HepG2 (cell line): ENCODE data around the gene CEP43. TPM values are rescaled to one million over a fixed set of nuclear protein-coding genes. Genes with fewer than 3 reads are reported as not detected.

ENCODE experiments used
- BCL3 ChIP-seq: sonication (generic); formaldehyde crosslinking; IDR thresholded peaks from 2 replicates; pipeline ENCODE4 v1.5.1; 2020; ENCODE audit warnings: mild to moderate bottlenecking, missing genetic modification reagents, moderate library complexity
- CHCHD3 ChIP-seq: sonication (generic); formaldehyde crosslinking; IDR thresholded peaks from 2 replicates; pipeline ENCODE4 v1.8.0; 2022; ENCODE audit warnings: mild to moderate bottlenecking, missing genetic modification reagents, moderate library complexity
- HNF4G ChIP-seq, 2 experiments: sonication (generic) in 1 of 2; formaldehyde crosslinking in 1 of 2; IDR thresholded peaks; 2 replicates each; pipeline versions ENCODE4 v1.4.0 to v1.6.1; 2011 to 2020; ENCODE audit warnings: borderline replicate concordance in 2 of 2, low read depth in 2 of 2, mild to moderate bottlenecking in 2 of 2, low read length in 1 of 2, missing genetic modification reagents in 1 of 2, moderate library complexity in 1 of 2
- HNRNPK ChIP-seq: fragments of 200-400 bp; formaldehyde crosslinking; IDR thresholded peaks from 2 replicates; pipeline ENCODE4 v1.6.1; 2018; ENCODE audit warnings: low read length, low read depth, moderate library complexity, mild to moderate bottlenecking; ENCODE audit not compliant: poor library complexity, severe bottlenecking
- KLF13 ChIP-seq: sonication (generic); formaldehyde crosslinking; IDR thresholded peaks from 2 replicates; pipeline ENCODE4 v1.4.0; 2020; ENCODE audit warnings: mild to moderate bottlenecking, missing genetic modification reagents
- REL ChIP-seq: sonication (generic); formaldehyde crosslinking; conservative IDR thresholded peaks from 2 replicates; pipeline ENCODE4 v1.8.0; 2022; ENCODE audit warnings: mild to moderate bottlenecking, missing genetic modification reagents, moderate library complexity
- RXRA ChIP-seq: sonication (generic); formaldehyde crosslinking; IDR thresholded peaks from 2 replicates; pipeline ENCODE4 v1.5.1; 2020; ENCODE audit warnings: missing genetic modification reagents
- SIX4 ChIP-seq: sonication (generic); formaldehyde crosslinking; IDR thresholded peaks from 2 replicates; pipeline ENCODE4 v1.4.0; 2020; ENCODE audit warnings: missing genetic modification reagents
- SYNCRIP ChIP-seq: fragments of 200-400 bp; formaldehyde crosslinking; IDR thresholded peaks from 2 replicates; pipeline ENCODE4 v1.6.1; 2018; ENCODE audit warnings: mild to moderate bottlenecking, low read depth, low read length; ENCODE audit not compliant: insufficient read depth
- TFDP2 ChIP-seq: sonication (generic); formaldehyde crosslinking; IDR thresholded peaks from 2 replicates; pipeline ENCODE4 v1.4.0; 2020; ENCODE audit warnings: missing genetic modification reagents
- THAP8 ChIP-seq: sonication (generic); formaldehyde crosslinking; IDR thresholded peaks from 2 replicates; pipeline ENCODE4 v1.5.1; 2020; ENCODE audit warnings: missing genetic modification reagents, mild to moderate bottlenecking, borderline replicate concordance
- ZBTB38 ChIP-seq: sonication (generic); formaldehyde crosslinking; IDR thresholded peaks from 2 replicates; pipeline ENCODE4 v1.5.1; 2020; ENCODE audit warnings: mild to moderate bottlenecking, missing genetic modification reagents
- ZBTB4 ChIP-seq: sonication (generic); formaldehyde crosslinking; IDR thresholded peaks from 2 replicates; pipeline ENCODE4 v1.4.0; 2020; ENCODE audit warnings: missing genetic modification reagents, mild to moderate bottlenecking, borderline replicate concordance
- ZMAT3 ChIP-seq: sonication (generic); formaldehyde crosslinking; conservative IDR thresholded peaks from 2 replicates; pipeline ENCODE4 v1.7.0; 2021; ENCODE audit warnings: missing genetic modification reagents
- ZNF264 ChIP-seq: sonication (generic); formaldehyde crosslinking; IDR thresholded peaks from 2 replicates; pipeline ENCODE4 v1.4.0; 2020; ENCODE audit warnings: missing genetic modification reagents
- ZNF468 ChIP-seq: sonication (generic); formaldehyde crosslinking; IDR thresholded peaks from 2 replicates; pipeline ENCODE4 v1.8.0; 2022; ENCODE audit warnings: mild to moderate bottlenecking, moderate library complexity, missing genetic modification reagents
- ZNF543 ChIP-seq: sonication (generic); formaldehyde crosslinking; IDR thresholded peaks from 2 replicates; pipeline ENCODE4 v1.4.0; 2020; ENCODE audit warnings: mild to moderate bottlenecking, missing genetic modification reagents
- ZNF572 ChIP-seq: sonication (generic); formaldehyde crosslinking; IDR thresholded peaks from 2 replicates; pipeline ENCODE4 v1.5.1; 2020; ENCODE audit warnings: mild to moderate bottlenecking, missing genetic modification reagents
- ZNF709 ChIP-seq: sonication (generic); formaldehyde crosslinking; IDR thresholded peaks from 2 replicates; pipeline ENCODE4 v1.5.0; 2020; ENCODE audit warnings: mild to moderate bottlenecking, missing genetic modification reagents
- polyA plus RNA-seq, 8 experiments: library from polyadenylated mRNA; depleted of rRNA in 3 of 8; stranded (reverse) in 7 of 8; unstranded in 1 of 8; fragments of >200 nt; fragmentation: Illumina TruSeq in 4 of 8; extraction: Trizol in 4 of 8; gene quantifications; 2 replicates each; pipeline versions ENCODE4 v1.2.1 to v1.2.3, GENCODE V29; 2011 to 2016; ENCODE audit warnings: low read depth in 4 of 8, missing spikeins in 1 of 8, mixed read lengths in 1 of 8; ENCODE audit not compliant: insufficient read depth in 1 of 8
- total RNA-seq, 5 experiments: library from RNA; depleted of rRNA; stranded (reverse); fragments of >200 nt; fragmentation: Illumina TruSeq; extraction: Trizol; gene quantifications; 2 replicates each; pipeline ENCODE4 v1.2.3, GENCODE V29; 2016; ENCODE audit warnings: low read depth in 1 of 5
- TF ChIP-seq, protein P1 (sequence below): sonication (generic); formaldehyde crosslinking; IDR thresholded peaks from 2 replicates; pipeline ENCODE4 v1.5.0; 2020; ENCODE audit warnings: missing genetic modification reagents

The CEP43 gene
- total and polyA plus RNA-seq, 2 of the 13 experiments (the other 11 are each of a cell fraction or from before 2014, with no cell fraction given) = 29.3 to 73.9 TPM

DNA sequence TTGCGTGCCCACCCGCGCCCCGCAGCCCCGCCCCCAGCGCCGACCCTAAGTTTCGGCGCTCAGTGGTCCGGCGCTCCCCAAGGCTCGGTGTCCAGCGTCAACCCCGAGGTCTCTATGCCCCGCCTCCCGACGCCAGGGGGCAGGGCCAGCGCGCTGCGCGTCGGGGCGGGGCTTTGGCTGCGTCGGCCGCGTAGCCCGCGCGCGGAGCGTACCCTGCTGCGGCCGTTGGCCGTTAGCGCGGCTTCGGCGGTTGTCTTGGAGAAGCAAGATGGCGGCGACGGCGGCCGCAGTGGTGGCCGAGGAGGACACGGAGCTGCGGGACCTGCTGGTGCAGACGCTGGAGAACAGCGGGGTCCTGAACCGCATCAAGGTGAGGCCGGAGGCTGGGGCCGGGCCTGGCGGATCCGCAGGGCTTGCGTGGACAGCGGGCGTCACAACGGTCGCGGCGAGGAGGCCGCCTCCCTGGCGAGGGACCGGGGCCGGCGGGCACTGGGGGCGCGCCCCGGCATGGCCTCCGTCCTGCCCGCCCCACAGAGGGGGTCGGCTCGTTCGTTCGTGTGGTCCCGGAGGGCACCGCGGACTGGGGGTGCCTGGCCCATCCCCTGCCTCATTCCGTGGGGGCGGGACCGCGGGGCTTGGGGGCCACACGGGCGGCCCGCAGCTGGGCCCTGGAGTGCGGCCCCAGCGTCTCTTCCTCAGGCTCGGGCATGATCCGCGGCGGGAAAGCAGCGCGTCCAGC, at the start of gene CEP43 (continued):
- peak; percentile 65; the same call in 1 of the 2 replicates for TF ChIP-seq REL
- TF ChIP-seq CHCHD3 (CRISPR knock-in tag) = peak; percentile 93; the same call in 1 of the 2 replicates
- peak; percentile 52; the same call in 1 of the 2 replicates for TF ChIP-seq KLF13 (CRISPR knock-in tag)
- TF ChIP-seq ZNF264 (CRISPR knock-in tag) = no peak
- TF ChIP-seq ZBTB38 (CRISPR knock-in tag) = peak; percentile 90
- peak; percentile 3; the same call in 1 of the 2 replicates for TF ChIP-seq SIX4
- peak; percentile 97 for TF ChIP-seq BCL3
- TF ChIP-seq SYNCRIP = no peak
- peak; percentile 52 for TF ChIP-seq ZBTB4 (CRISPR knock-in tag)
- TF ChIP-seq RXRA (CRISPR knock-in tag) = peak; percentile 34; the same call in 1 of the 2 replicates
- TF ChIP-seq ZNF709 (CRISPR knock-in tag) = peak; percentile 94
- TF ChIP-seq, protein P1, sequence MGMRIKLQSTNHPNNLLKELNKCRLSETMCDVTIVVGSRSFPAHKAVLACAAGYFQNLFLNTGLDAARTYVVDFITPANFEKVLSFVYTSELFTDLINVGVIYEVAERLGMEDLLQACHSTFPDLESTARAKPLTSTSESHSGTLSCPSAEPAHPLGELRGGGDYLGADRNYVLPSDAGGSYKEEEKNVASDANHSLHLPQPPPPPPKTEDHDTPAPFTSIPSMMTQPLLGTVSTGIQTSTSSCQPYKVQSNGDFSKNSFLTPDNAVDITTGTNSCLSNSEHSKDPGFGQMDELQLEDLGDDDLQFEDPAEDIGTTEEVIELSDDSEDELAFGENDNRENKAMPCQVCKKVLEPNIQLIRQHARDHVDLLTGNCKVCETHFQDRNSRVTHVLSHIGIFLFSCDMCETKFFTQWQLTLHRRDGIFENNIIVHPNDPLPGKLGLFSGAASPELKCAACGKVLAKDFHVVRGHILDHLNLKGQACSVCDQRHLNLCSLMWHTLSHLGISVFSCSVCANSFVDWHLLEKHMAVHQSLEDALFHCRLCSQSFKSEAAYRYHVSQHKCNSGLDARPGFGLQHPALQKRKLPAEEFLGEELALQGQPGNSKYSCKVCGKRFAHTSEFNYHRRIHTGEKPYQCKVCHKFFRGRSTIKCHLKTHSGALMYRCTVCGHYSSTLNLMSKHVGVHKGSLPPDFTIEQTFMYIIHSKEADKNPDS (CRISPR knock-in tag) = 0 out of 2 replicates have a peak, but pooled peaks have one; percentile 70
- peak; percentile 17 for TF ChIP-seq ZMAT3 (CRISPR knock-in tag)
- TF ChIP-seq ZNF543 (CRISPR knock-in tag) = peak; percentile 34; the same call in 1 of the 2 replicates
- no peak for TF ChIP-seq ZNF572
- TF ChIP-seq THAP8 = peak; percentile 98
- TF ChIP-seq HNF4G (IDR thresholded peaks at IDR 0.05; ENCODE audit: borderline replicate concordance, low read depth, low read length) = peak; percentile 32; the same call in 1 of the 2 replicates
- peak; percentile 86 for TF ChIP-seq HNF4G (CRISPR knock-in tag; IDR thresholded peaks at IDR 0.05; ENCODE audit: borderline replicate concordance, low read depth)
- peak; percentile 60 for TF ChIP-seq HNRNPK
- peak; percentile 97 for TF ChIP-seq ZNF468 (CRISPR knock-in tag)
- TF ChIP-seq TFDP2 (CRISPR knock-in tag) = peak; percentile 95
